MM.1S (cell line): ENCODE measurements around the gene FBXL7.

Experiments used
- EZH2 ChIP-seq: fragments of 300-600 bp; sonication (generic); optimal IDR thresholded peaks from 2 replicates; pipeline ENCODE3; 2017; ENCODE audit warnings: low read depth, mild to moderate bottlenecking, antibody characterized with exemption, low read length, mixed read lengths
- EZH2phosphoT487 ChIP-seq: fragments of 300-600 bp; sonication (generic); IDR thresholded peaks from 2 replicates; pipeline ENCODE4 v1.6.1; 2018; ENCODE audit warnings: antibody characterized with exemption, low read length
- TF ChIP-seq, protein P1 (sequence below): fragments of 300-600 bp; sonication (generic); IDR thresholded peaks from 2 replicates; pipeline ENCODE4 v1.5.1; 2016; ENCODE audit warnings: antibody characterized with exemption, low read length, mixed read lengths

DNA sequence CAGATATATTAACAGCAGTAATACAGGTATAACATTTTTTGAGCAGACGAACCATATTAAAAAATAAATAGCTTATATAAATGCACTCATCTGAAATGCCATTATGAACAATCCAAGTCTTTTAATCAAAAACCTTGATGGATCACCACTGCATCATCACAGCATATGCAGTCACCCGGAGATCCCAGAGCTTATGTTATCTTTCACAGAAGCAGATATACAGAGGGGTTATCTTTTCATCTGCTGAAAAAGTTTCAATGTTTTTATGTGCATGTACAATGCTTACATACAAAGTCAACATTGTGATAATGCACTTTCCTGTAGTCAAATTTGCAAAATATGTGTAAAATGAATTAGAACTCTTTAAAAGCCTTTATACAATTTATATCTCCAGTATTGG is 211.9 kb downstream of the FBXL7 start:
- TF ChIP-seq, protein P1, sequence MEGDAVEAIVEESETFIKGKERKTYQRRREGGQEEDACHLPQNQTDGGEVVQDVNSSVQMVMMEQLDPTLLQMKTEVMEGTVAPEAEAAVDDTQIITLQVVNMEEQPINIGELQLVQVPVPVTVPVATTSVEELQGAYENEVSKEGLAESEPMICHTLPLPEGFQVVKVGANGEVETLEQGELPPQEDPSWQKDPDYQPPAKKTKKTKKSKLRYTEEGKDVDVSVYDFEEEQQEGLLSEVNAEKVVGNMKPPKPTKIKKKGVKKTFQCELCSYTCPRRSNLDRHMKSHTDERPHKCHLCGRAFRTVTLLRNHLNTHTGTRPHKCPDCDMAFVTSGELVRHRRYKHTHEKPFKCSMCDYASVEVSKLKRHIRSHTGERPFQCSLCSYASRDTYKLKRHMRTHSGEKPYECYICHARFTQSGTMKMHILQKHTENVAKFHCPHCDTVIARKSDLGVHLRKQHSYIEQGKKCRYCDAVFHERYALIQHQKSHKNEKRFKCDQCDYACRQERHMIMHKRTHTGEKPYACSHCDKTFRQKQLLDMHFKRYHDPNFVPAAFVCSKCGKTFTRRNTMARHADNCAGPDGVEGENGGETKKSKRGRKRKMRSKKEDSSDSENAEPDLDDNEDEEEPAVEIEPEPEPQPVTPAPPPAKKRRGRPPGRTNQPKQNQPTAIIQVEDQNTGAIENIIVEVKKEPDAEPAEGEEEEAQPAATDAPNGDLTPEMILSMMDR: no peak
- no peak for TF ChIP-seq EZH2
- TF ChIP-seq EZH2phosphoT487: no peak
